Neural cell (in vitro differentiated cells): ENCODE results near the gene CTNNA1.

Experiments
- CTCF ChIP-seq: fragments of 450-650 bp; IDR thresholded peaks from 2 replicates; pipeline ENCODE4 v1.5.1; 2014; ENCODE audit warnings: antibody characterized with exemption, mild to moderate bottlenecking, moderate library complexity; ENCODE audit not compliant: poor library complexity, severe bottlenecking
- EP300 ChIP-seq: fragments of 450-650 bp; conservative IDR thresholded peaks from 2 replicates; pipeline ENCODE4 v1.6.1; 2014; ENCODE audit warnings: antibody characterized with exemption, mild to moderate bottlenecking, moderate library complexity; ENCODE audit not compliant: poor library complexity, severe bottlenecking
- EZH2 ChIP-seq: fragments of 200-600, 300-800 bp; shearing (Covaris generic), sonication (generic); IDR thresholded peaks from 2 replicates; pipeline ENCODE4 v1.6.1; 2014; ENCODE audit warnings: antibody characterized with exemption, low read length, borderline replicate concordance, mild to moderate bottlenecking; ENCODE audit not compliant: insufficient read depth, poor library complexity, severe bottlenecking
- MXI1 ChIP-seq: fragments of 450-650 bp; conservative IDR thresholded peaks from 2 replicates; pipeline ENCODE4 v1.6.1; 2014; ENCODE audit warnings: antibody characterized with exemption, mild to moderate bottlenecking; ENCODE audit not compliant: poor library complexity, severe bottlenecking
- POLR2AphosphoS5 ChIP-seq: IDR thresholded peaks from 2 replicates; pipeline ENCODE4 v1.6.1; 2012
- RAD21 ChIP-seq: fragments of 450-650 bp; conservative IDR thresholded peaks from 2 replicates; pipeline ENCODE4 v1.6.1; 2014; ENCODE audit warnings: antibody characterized with exemption, mild to moderate bottlenecking, moderate library complexity
- SMC3 ChIP-seq: fragments of 450-650 bp; conservative IDR thresholded peaks from 2 replicates; pipeline ENCODE4 v1.6.1; 2014; ENCODE audit warnings: antibody characterized with exemption, mild to moderate bottlenecking, moderate library complexity; ENCODE audit not compliant: poor library complexity
- TAF1 ChIP-seq: IDR thresholded peaks from 2 replicates; pipeline ENCODE4 v1.6.1; 2012; ENCODE audit warnings: low read depth
- TF ChIP-seq, protein P1 (sequence below): IDR thresholded peaks from 2 replicates; pipeline ENCODE4 v1.6.1; 2012; ENCODE audit warnings: borderline replicate concordance

DNA sequence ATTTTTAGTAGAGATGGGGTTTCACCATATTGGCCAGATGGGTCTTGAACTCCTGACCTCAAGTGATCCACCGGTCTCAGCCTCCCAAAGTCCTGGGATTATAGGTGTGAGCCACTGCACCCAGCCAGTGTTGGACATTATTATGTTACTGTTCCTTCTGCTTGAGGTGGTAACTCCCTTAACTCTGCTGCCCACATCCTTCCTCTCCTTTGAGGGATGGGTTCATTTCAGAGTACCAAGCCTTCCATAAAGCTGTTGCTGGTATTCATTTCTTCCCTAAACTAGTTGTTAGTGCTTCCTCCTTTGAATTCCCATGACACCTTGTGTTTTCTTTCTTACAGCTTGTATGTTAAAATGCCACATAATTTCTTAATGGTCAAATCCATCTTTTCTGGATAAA, 54.0 kb downstream of the CTNNA1 start:
- TF ChIP-seq CTCF (no peak), EZH2 (no peak), POLR2AphosphoS5 (no peak), SMC3 (no peak), RAD21 (no peak), TAF1 (no peak), MXI1 (no peak), EP300 (no peak)
- TF ChIP-seq, protein P1, sequence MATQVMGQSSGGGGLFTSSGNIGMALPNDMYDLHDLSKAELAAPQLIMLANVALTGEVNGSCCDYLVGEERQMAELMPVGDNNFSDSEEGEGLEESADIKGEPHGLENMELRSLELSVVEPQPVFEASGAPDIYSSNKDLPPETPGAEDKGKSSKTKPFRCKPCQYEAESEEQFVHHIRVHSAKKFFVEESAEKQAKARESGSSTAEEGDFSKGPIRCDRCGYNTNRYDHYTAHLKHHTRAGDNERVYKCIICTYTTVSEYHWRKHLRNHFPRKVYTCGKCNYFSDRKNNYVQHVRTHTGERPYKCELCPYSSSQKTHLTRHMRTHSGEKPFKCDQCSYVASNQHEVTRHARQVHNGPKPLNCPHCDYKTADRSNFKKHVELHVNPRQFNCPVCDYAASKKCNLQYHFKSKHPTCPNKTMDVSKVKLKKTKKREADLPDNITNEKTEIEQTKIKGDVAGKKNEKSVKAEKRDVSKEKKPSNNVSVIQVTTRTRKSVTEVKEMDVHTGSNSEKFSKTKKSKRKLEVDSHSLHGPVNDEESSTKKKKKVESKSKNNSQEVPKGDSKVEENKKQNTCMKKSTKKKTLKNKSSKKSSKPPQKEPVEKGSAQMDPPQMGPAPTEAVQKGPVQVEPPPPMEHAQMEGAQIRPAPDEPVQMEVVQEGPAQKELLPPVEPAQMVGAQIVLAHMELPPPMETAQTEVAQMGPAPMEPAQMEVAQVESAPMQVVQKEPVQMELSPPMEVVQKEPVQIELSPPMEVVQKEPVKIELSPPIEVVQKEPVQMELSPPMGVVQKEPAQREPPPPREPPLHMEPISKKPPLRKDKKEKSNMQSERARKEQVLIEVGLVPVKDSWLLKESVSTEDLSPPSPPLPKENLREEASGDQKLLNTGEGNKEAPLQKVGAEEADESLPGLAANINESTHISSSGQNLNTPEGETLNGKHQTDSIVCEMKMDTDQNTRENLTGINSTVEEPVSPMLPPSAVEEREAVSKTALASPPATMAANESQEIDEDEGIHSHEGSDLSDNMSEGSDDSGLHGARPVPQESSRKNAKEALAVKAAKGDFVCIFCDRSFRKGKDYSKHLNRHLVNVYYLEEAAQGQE, result no peak
